Measurements from ENCODE around the gene ADAM11.

ADAM11 gene

DNA sequence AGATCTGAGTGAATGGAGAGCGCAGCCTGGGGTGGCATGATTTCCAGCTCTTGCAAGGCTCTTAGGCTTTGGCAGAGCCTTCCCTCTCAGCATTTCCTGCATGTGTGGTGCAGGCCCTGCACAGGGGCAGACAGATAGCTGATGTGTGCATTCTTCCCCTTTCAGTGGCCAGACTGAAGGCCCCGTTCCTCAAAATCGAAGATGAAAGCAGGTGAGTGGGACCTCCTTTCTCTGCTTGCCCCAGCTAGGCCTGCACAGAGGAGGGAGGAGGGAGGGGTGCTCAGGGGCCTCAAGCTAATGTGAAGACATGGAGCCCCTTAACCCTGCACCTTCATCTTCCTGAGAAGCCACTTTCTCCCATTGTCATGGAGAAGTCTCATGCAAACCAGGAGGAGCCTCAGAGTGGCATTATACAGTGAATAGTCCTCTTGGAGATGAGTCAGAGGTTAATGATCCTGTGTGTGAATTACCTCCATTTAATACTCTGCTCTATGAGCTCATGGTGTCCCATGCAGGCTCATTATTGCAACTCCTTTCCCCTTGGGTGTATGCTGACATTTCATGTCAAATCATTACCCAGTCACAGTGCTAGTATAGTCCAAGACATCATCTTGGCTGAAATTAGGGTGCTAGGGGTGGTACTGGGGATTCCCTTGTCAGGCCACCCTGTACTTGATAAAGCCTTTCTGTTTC, 20.4 kb upstream of the ADAM11 start (continued):
- TF ChIP-seq, protein P1, sequence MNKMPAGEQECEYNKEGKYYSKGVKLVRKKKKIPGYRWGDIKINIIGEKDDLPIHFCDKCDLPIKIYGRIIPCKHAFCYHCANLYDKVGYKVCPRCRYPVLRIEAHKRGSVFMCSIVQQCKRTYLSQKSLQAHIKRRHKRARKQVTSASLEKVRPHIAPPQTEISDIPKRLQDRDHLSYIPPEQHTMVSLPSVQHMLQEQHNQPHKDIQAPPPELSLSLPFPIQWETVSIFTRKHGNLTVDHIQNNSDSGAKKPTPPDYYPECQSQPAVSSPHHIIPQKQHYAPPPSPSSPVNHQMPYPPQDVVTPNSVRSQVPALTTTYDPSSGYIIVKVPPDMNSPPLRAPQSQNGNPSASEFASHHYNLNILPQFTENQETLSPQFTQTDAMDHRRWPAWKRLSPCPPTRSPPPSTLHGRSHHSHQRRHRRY (tag by site-specific recombination; IDR thresholded peaks at IDR 0.05): no peak
- TF ChIP-seq ZNF624 (tag by site-specific recombination; IDR thresholded peaks at IDR 0.05): no peak
- TF ChIP-seq ZNF791 (tag by site-specific recombination; IDR thresholded peaks at IDR 0.05): no peak
- TF ChIP-seq ZNF501 (tag by site-specific recombination; IDR thresholded peaks at IDR 0.05): no peak
- no peak for TF ChIP-seq KLF16 (tag by site-specific recombination; IDR thresholded peaks at IDR 0.05)
- 0 out of 2 replicates have a peak, but pooled peaks have one; percentile 24 for TF ChIP-seq ZBTB17 (tag by site-specific recombination; IDR thresholded peaks at IDR 0.05)
- TF ChIP-seq, protein P2, sequence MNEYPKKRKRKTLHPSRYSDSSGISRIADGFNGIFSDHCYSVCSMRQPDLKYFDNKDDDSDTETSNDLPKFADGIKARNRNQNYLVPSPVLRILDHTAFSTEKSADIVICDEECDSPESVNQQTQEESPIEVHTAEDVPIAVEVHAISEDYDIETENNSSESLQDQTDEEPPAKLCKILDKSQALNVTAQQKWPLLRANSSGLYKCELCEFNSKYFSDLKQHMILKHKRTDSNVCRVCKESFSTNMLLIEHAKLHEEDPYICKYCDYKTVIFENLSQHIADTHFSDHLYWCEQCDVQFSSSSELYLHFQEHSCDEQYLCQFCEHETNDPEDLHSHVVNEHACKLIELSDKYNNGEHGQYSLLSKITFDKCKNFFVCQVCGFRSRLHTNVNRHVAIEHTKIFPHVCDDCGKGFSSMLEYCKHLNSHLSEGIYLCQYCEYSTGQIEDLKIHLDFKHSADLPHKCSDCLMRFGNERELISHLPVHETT (tag by site-specific recombination; IDR thresholded peaks at IDR 0.05): 0 out of 2 replicates have a peak, but pooled peaks have one; percentile 28
- no peak for TF ChIP-seq ZSCAN30 (tag by site-specific recombination; IDR thresholded peaks at IDR 0.05)
- TF ChIP-seq MZF1 (tag by site-specific recombination; IDR thresholded peaks at IDR 0.05; ENCODE audit: borderline replicate concordance): no peak
- TF ChIP-seq SP7 (tag by site-specific recombination; IDR thresholded peaks at IDR 0.05): peak; percentile 47; the same call in 1 of the 2 replicates
- TF ChIP-seq, protein P3, sequence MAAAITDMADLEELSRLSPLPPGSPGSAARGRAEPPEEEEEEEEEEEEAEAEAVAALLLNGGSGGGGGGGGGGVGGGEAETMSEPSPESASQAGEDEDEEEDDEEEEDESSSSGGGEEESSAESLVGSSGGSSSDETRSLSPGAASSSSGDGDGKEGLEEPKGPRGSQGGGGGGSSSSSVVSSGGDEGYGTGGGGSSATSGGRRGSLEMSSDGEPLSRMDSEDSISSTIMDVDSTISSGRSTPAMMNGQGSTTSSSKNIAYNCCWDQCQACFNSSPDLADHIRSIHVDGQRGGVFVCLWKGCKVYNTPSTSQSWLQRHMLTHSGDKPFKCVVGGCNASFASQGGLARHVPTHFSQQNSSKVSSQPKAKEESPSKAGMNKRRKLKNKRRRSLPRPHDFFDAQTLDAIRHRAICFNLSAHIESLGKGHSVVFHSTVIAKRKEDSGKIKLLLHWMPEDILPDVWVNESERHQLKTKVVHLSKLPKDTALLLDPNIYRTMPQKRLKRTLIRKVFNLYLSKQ (tag by site-specific recombination; IDR thresholded peaks at IDR 0.05; ENCODE audit: borderline replicate concordance): no peak
- TF ChIP-seq ZNF394 (tag by site-specific recombination; IDR thresholded peaks at IDR 0.05; ENCODE audit: borderline replicate concordance): 0 out of 2 replicates have a peak, but pooled peaks have one; percentile 27
- TF ChIP-seq, protein P4, sequence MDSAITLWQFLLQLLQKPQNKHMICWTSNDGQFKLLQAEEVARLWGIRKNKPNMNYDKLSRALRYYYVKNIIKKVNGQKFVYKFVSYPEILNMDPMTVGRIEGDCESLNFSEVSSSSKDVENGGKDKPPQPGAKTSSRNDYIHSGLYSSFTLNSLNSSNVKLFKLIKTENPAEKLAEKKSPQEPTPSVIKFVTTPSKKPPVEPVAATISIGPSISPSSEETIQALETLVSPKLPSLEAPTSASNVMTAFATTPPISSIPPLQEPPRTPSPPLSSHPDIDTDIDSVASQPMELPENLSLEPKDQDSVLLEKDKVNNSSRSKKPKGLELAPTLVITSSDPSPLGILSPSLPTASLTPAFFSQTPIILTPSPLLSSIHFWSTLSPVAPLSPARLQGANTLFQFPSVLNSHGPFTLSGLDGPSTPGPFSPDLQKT (IDR thresholded peaks at IDR 0.05; ENCODE audit: borderline replicate concordance, low read depth, low read length): no peak
- no peak for TF ChIP-seq ZBTB7A (tag by site-specific recombination; IDR thresholded peaks at IDR 0.05; ENCODE audit: low read depth)
- no peak for TF ChIP-seq SALL2 (tag by site-specific recombination; IDR thresholded peaks at IDR 0.05; ENCODE audit: borderline replicate concordance)
- peak; percentile 88 for TF ChIP-seq ZNF629 (tag by site-specific recombination; IDR thresholded peaks at IDR 0.05)
- TF ChIP-seq ZNF23 (tag by site-specific recombination; IDR thresholded peaks at IDR 0.05; ENCODE audit: borderline replicate concordance): no peak
- TF ChIP-seq ZSCAN16 (tag by site-specific recombination; IDR thresholded peaks at IDR 0.05): no peak
- TF ChIP-seq ZNF112 (tag by site-specific recombination; IDR thresholded peaks at IDR 0.05): no peak
- no peak for TF ChIP-seq ZNF785 (tag by site-specific recombination; IDR thresholded peaks at IDR 0.05)
- TF ChIP-seq, protein P5, sequence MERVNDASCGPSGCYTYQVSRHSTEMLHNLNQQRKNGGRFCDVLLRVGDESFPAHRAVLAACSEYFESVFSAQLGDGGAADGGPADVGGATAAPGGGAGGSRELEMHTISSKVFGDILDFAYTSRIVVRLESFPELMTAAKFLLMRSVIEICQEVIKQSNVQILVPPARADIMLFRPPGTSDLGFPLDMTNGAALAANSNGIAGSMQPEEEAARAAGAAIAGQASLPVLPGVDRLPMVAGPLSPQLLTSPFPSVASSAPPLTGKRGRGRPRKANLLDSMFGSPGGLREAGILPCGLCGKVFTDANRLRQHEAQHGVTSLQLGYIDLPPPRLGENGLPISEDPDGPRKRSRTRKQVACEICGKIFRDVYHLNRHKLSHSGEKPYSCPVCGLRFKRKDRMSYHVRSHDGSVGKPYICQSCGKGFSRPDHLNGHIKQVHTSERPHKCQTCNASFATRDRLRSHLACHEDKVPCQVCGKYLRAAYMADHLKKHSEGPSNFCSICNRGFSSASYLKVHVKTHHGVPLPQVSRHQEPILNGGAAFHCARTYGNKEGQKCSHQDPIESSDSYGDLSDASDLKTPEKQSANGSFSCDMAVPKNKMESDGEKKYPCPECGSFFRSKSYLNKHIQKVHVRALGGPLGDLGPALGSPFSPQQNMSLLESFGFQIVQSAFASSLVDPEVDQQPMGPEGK (tag by site-specific recombination; IDR thresholded peaks at IDR 0.05): no peak
- no peak for TF ChIP-seq ZBTB20 (tag by site-specific recombination; IDR thresholded peaks at IDR 0.05)
- TF ChIP-seq ZNF221 (tag by site-specific recombination; IDR thresholded peaks at IDR 0.05; ENCODE audit: borderline replicate concordance): no peak
- TF ChIP-seq ZNF366 (tag by site-specific recombination; conservative IDR thresholded peaks at IDR 0.05): peak; percentile 62; the same call in 1 of the 2 replicates
- TF ChIP-seq, protein P6, sequence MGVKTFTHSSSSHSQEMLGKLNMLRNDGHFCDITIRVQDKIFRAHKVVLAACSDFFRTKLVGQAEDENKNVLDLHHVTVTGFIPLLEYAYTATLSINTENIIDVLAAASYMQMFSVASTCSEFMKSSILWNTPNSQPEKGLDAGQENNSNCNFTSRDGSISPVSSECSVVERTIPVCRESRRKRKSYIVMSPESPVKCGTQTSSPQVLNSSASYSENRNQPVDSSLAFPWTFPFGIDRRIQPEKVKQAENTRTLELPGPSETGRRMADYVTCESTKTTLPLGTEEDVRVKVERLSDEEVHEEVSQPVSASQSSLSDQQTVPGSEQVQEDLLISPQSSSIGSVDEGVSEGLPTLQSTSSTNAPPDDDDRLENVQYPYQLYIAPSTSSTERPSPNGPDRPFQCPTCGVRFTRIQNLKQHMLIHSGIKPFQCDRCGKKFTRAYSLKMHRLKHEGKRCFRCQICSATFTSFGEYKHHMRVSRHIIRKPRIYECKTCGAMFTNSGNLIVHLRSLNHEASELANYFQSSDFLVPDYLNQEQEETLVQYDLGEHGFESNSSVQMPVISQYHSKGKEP (tag by site-specific recombination; IDR thresholded peaks at IDR 0.05): no peak
- TF ChIP-seq ZNF10 (tag by site-specific recombination; IDR thresholded peaks at IDR 0.05): no peak
- no peak for TF ChIP-seq ZNF146 (tag by site-specific recombination; IDR thresholded peaks at IDR 0.05)
- TF ChIP-seq ZNF660 (tag by site-specific recombination; IDR thresholded peaks at IDR 0.05): peak; percentile 36; the same call in 1 of the 2 replicates
- no peak for TF ChIP-seq KLF7 (tag by site-specific recombination; IDR thresholded peaks at IDR 0.05; ENCODE audit: borderline replicate concordance)
- TF ChIP-seq ZNF658 (tag by site-specific recombination; IDR thresholded peaks at IDR 0.05): no peak
- TF ChIP-seq PRDM1 (tag by site-specific recombination; IDR thresholded peaks at IDR 0.05): peak; percentile 9; the same call in 1 of the 2 replicates
- TF ChIP-seq ZNF561 (tag by site-specific recombination; IDR thresholded peaks at IDR 0.05; ENCODE audit: borderline replicate concordance): no peak
